ENCODE results near the gene ZNF91.
A peak's percentile ranks its signal among the peaks of the same experiment; 100 is the strongest.
"Not testable (repeated sequence)": the region's sequence is repeated elsewhere in the genome, so short reads cannot be mapped to it uniquely, and the experiment has no call there.

The ZNF91 gene

GRCh38 chr19:23394511-23394910 is 760 bp downstream of the ZNF91 start:
- DNase-seq = peak; percentile 21

- DNase-seq = no peak
Measured at GRCh38 chr19:23393121-23393520, 2.1 kb downstream of the ZNF91 start.

GRCh38 chr19:23391236-23391635 is 4.0 kb downstream of the ZNF91 start:
- no peak for DNase-seq

GRCh38 chr19:23385404-23385803 is 9.9 kb downstream of the ZNF91 start:
- DNase-seq = no peak

GRCh38 chr19:23384858-23385257 is 10.4 kb downstream of the ZNF91 start:
- no peak for DNase-seq

GRCh38 chr19:23384166-23384565 is 11.1 kb downstream of the ZNF91 start:
- no peak for DNase-seq

GRCh38 chr19:23382955-23383354 is 12.3 kb downstream of the ZNF91 start:
- DNase-seq = no peak

GRCh38 chr19:23381114-23381513 is 14.2 kb downstream of the ZNF91 start:
- no peak for DNase-seq

- DNase-seq = not testable (repeated sequence)
Measured at GRCh38 chr19:23379671-23380070, 15.6 kb downstream of the ZNF91 start.

GRCh38 chr19:23378948-23379347 is 16.3 kb downstream of the ZNF91 start:
- no peak for DNase-seq

- DNase-seq = no peak
Measured at GRCh38 chr19:23377276-23377675, 18.0 kb downstream of the ZNF91 start.

GRCh38 chr19:23366437-23366836 is 28.8 kb downstream of the ZNF91 start:
- no peak for DNase-seq

- DNase-seq = not testable (repeated sequence)
Measured at GRCh38 chr19:23366031-23366430, 29.2 kb downstream of the ZNF91 start.

- no peak for DNase-seq
Measured at GRCh38 chr19:23365222-23365621, 30.0 kb downstream of the ZNF91 start.

- not testable (repeated sequence) for DNase-seq
Measured at GRCh38 chr19:23361843-23362242, 33.4 kb downstream of the ZNF91 start.

- DNase-seq = no peak
Measured at GRCh38 chr19:23351806-23352205, 43.5 kb downstream of the ZNF91 start.

- DNase-seq = no peak
Measured at GRCh38 chr19:23346696-23347095, 48.6 kb downstream of the ZNF91 start.

- DNase-seq = no peak
Measured at GRCh38 chr19:23345838-23346237, 49.4 kb downstream of the ZNF91 start.

GRCh38 chr19:23343434-23344010 is 51.7 kb downstream of the ZNF91 start:
- peak; percentile 19 for DNase-seq

- DNase-seq = no peak
Measured at GRCh38 chr19:23328211-23328610, 67.1 kb downstream of the ZNF91 start.

- DNase-seq = no peak
Measured at GRCh38 chr19:23321953-23322549, 73.2 kb downstream of the ZNF91 start.

GRCh38 chr19:23321403-23321802 is 73.9 kb downstream of the ZNF91 start:
- DNase-seq = not testable (repeated sequence)

- DNase-seq = not testable (repeated sequence)
Measured at GRCh38 chr19:23319571-23319970, 75.7 kb downstream of the ZNF91 start.

- DNase-seq = not testable (repeated sequence)
Measured at GRCh38 chr19:23318941-23319340, 76.3 kb downstream of the ZNF91 start.

- DNase-seq = no peak
Measured at GRCh38 chr19:23318143-23318542, 77.1 kb downstream of the ZNF91 start.
